NCI-H524 (cell line): ENCODE data around the gene ALKAL2.

ENCODE experiments used
- DNase-seq, 2 experiments: peaks; one replicate each; lab custom pipeline; 2025; lab: John Stamatoyannopoulos, UW

Gene ALKAL2

GRCh38 chr2:244547-244946, 43.3 kb downstream of the ALKAL2 start:
- no peak for DNase-seq

DNA sequence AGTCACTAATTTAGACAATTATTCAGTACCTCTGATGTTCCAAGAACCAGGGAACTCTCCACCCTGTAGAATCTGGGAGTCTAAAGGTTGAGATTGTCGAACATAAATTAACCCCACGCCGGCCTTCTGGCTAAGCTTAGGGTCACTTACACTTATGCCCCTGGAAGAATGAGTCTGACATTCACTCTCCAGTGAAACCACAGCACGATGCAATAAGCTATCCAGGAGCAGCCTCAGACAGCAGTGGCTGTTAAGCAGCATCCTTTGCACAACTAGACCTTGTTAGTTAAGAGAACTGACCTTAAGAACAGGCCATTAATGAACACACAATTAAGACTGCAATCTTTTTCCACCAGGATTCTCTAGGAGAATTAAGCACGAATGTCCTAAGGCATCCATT, 49.0 kb downstream of the ALKAL2 start:
- no peak for DNase-seq

- no peak for DNase-seq
Observed at GRCh38 chr2:238431-238830, 49.5 kb downstream of the ALKAL2 start.

DNA sequence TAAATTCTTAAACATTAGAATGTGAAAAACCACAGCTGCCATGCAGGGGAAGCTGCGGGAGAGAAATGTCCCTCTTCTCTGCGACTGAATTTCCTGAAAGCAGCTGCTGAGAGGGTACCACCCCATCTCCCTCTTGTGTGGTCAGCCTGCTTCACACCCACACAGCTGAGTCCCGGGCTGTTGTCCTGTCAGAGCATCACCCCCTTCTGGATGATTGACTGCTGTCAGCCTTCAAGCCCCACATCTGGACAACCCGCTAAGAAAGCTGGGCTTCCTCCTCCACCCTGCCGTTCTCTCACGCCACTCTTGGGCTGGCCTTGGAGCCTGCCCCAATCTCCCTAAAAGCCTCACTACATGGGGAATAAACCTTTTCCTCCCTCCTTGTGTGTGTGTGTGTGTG, 50.0 kb downstream of the ALKAL2 start:
- no peak for DNase-seq

DNA sequence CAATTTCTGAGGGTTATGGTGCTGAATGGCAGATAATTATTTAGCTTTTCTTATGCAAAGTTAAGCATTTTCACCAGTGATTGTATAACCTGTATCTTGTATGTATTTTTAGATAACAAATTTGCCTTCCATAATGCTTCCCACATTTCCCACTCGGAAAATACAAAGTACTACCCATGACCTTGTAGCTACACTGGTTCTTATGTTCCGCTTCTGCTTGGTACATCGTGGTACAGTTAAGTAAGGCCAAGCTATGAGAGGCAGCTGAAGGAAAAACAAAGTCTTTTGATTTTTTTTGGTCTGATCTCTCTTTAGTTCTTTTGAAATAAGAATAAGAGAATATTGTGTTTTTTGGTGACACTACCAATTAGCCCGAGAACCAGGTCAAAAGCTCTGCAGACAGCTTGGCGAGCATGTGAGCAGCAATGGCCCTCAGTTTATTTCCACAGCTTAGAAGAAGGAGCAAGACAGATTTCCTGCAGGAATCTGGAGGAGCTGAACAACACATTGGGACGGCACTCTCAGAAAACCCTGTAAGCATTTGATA, 50.8 kb downstream of the ALKAL2 start:
- DNase-seq = no peak

- no peak for DNase-seq
Observed at GRCh38 chr2:234421-234820, 53.5 kb downstream of the ALKAL2 start.

- DNase-seq = no peak
Observed at GRCh38 chr2:233030-233429, 54.9 kb downstream of the ALKAL2 start.

- DNase-seq = no peak
Observed at GRCh38 chr2:231521-232185, 56.2 kb downstream of the ALKAL2 start.
